ENCODE data around the gene RNF34. TPM values are rescaled to one million over a fixed set of nuclear protein-coding genes. Genes with fewer than 3 reads are reported as not detected.

RNF34 gene
- polyA plus RNA-seq, 1 of the 3 experiments (the other 2 are of a cell fraction): 29.4 TPM

DNA sequence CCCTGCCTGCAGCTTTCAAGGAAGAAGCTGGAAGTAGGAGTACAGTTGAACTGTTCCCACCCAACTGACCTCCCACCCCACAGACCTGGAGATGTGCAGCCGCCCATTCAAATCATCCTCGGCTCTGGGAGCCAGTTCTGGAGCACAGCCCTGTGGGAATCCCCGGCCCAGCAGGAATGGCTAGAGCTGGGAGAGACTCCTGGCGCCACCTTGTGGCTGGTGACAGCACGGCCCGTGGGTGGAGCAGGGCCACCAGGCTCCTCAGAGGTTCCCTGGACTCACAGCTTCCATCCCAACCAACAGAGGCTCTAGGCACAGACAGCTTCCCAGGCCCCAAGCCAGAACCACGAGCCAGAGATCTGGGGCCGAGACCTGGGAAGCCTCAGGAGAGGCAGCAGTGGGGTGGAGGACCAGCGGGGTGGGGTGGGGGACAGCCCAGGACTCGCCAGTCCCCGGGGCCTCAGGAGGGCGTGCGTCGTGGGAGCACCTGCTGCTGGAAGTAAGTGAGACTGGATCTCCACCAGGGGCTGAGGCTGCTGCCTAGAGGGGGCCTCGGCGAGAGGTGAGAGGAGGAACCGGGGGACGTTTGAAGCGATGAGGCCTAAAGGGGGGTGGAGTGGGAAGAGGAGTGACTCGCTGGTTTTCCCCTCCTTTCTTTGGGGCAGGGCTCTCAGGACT, 43.4 kb downstream of the RNF34 start:
- Histone ChIP-seq H3K9me2 (no peaks in the 10 kb centered on the region), H3K36me3 (replicated peaks in 1 of 2; ENCODE audit: control insufficient read depth in 1 of 2, insufficient read depth in 2 of 2, low read length in 1 of 2) (peaks cover 3 to 34% of the 10 kb centered on the region in 2 experiments), H3K27me3 (ENCODE audit: insufficient read depth) (no peaks in the 10 kb centered on the region), H3K4me2 (no peak overlapping the region), H3K9ac (no peak overlapping the region), H3F3A (replicated peaks; ENCODE audit: insufficient read depth) (peaks cover 4% of the 10 kb centered on the region), H3K9me3 (no peaks in the 10 kb centered on the region), H3K4me3 (ENCODE audit: low read depth in 2 of 2, low read length in 1 of 2) (no peak overlapping the region; a peak in 1 of 4 replicates), H4K20me1 (ENCODE audit: insufficient read depth) (no peaks in the 10 kb centered on the region), H3K79me2 (ENCODE audit: insufficient read depth) (peaks cover 11% of the 10 kb centered on the region; the same call in 1 of the 2 replicates), H2AFZ (ENCODE audit: low read depth) (no peak overlapping the region), H3K27ac (ENCODE audit: low read depth in 2 of 2, low read length in 1 of 2) (no peak overlapping the region), H3K4me1 (ENCODE audit: control insufficient read depth in 1 of 2, insufficient read depth in 2 of 2, low read depth in 1 of 2, low read length in 1 of 2) (peaks cover 0 to 2% of the 10 kb centered on the region in 2 experiments; a peak in 1 of 4 replicates)
- ChIA-PET POLR2A (interaction anchor here (1.7 kb wide), 1 partner anchor 91 kb away, joined by 8 read pairs; the partner anchor contains the start of gene ANAPC5), CTCF (interaction anchor here (0.6 to 6.9 kb wide), 41 partner anchors 10 to 213 kb away, joined by 3 to 192 read pairs (median 5); partner anchors contain the start of gene ANAPC5)
- peak; percentile 40 for TF ChIP-seq CHD2 (IDR thresholded peaks at IDR 0.05; ENCODE audit: low read length, partially characterized antibody)
- TF ChIP-seq, protein P1, sequence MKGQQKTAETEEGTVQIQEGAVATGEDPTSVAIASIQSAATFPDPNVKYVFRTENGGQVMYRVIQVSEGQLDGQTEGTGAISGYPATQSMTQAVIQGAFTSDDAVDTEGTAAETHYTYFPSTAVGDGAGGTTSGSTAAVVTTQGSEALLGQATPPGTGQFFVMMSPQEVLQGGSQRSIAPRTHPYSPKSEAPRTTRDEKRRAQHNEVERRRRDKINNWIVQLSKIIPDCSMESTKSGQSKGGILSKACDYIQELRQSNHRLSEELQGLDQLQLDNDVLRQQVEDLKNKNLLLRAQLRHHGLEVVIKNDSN (IDR thresholded peaks at IDR 0.05; ENCODE audit: borderline replicate concordance, low read depth): no peak
- TF ChIP-seq, protein P2, sequence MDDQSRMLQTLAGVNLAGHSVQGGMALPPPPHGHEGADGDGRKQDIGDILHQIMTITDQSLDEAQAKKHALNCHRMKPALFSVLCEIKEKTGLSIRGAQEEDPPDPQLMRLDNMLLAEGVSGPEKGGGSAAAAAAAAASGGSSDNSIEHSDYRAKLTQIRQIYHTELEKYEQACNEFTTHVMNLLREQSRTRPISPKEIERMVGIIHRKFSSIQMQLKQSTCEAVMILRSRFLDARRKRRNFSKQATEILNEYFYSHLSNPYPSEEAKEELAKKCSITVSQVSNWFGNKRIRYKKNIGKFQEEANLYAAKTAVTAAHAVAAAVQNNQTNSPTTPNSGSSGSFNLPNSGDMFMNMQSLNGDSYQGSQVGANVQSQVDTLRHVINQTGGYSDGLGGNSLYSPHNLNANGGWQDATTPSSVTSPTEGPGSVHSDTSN (IDR thresholded peaks at IDR 0.05): no peak
- TF ChIP-seq YY1 (IDR thresholded peaks at IDR 0.05; ENCODE audit: low read depth): no peak
- no peak for TF ChIP-seq MXI1 (IDR thresholded peaks at IDR 0.05; ENCODE audit: low read depth, low read length)
- peak; percentile 85 for TF ChIP-seq SMC3 (IDR thresholded peaks at IDR 0.05; ENCODE audit: low read depth, low read length)
- peak; percentile 92 for TF ChIP-seq RAD21 (IDR thresholded peaks at IDR 0.05; ENCODE audit: low read length)
- no peak for TF ChIP-seq EP300 (IDR thresholded peaks at IDR 0.05; ENCODE audit: borderline replicate concordance in 1 of 2, low read depth in 1 of 2, low read length in 1 of 2)
- no peak for TF ChIP-seq FOXJ3 (CRISPR knock-in tag; IDR thresholded peaks at IDR 0.05)
- no peak for TF ChIP-seq TEAD4 (IDR thresholded peaks at IDR 0.05; ENCODE audit: borderline replicate concordance, insufficient read depth)
- TF ChIP-seq, protein P3, sequence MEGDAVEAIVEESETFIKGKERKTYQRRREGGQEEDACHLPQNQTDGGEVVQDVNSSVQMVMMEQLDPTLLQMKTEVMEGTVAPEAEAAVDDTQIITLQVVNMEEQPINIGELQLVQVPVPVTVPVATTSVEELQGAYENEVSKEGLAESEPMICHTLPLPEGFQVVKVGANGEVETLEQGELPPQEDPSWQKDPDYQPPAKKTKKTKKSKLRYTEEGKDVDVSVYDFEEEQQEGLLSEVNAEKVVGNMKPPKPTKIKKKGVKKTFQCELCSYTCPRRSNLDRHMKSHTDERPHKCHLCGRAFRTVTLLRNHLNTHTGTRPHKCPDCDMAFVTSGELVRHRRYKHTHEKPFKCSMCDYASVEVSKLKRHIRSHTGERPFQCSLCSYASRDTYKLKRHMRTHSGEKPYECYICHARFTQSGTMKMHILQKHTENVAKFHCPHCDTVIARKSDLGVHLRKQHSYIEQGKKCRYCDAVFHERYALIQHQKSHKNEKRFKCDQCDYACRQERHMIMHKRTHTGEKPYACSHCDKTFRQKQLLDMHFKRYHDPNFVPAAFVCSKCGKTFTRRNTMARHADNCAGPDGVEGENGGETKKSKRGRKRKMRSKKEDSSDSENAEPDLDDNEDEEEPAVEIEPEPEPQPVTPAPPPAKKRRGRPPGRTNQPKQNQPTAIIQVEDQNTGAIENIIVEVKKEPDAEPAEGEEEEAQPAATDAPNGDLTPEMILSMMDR (IDR thresholded peaks at IDR 0.05): peak; percentile 88
- peak; percentile 97 for DNase-seq
- 71% methylated on average over 14 of the region's 20 CpGs for WGBS (ENCODE audit: low lambda C conversion rate)
